GM18505 (cell line): ENCODE results near the gene DPYSL4.
"Not testable (repeated sequence)": the region's sequence is repeated elsewhere in the genome, so short reads cannot be mapped to it uniquely, and the experiment has no call there.

Source experiments
- ATAC-seq: cut with Tn5 transposase; IDR thresholded peaks from one replicate; pipeline ENCODE4 v1.9.1; 2021; ENCODE audit not compliant: unreplicated experiment
- POLR2A ChIP-seq: IDR thresholded peaks from 4 replicates; pipeline ENCODE4 v1.6.1; 2011; ENCODE audit warnings: borderline replicate concordance; ENCODE audit not compliant: insufficient read depth, insufficient read length; ENCODE audit errors: extremely low read depth

DPYSL4 gene

DNA sequence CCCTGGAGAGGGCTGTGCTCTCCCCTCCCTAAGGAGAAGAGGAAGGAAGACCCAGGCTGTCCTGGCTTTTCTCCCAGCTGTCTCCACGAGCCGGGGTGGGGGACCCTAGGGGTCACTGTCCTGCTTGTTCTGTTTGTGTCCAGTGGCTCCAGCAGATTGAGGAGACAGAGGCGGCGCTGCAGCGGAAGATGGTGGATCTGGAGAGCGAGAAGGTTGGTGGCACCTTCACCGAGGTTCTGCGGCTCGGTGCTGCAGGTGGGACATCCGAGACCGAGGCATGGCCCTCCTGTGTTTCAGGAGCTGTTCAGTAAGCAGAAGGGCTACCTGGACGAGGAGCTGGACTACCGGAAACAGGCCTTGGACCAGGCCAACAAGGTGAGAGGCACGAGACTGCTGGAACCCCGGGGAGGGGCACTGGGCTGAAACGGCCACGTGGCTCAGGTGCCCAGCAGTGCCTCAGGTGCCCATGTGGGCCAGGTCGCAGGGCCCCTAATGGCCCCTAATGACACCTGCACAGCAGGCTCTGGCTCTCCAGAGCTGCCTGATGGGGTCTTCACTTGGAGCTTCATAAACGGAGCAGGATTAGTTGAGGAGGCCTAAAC is 33.0 kb upstream of the DPYSL4 start:
- ATAC-seq: no peak
- TF ChIP-seq POLR2A: no peak

DNA sequence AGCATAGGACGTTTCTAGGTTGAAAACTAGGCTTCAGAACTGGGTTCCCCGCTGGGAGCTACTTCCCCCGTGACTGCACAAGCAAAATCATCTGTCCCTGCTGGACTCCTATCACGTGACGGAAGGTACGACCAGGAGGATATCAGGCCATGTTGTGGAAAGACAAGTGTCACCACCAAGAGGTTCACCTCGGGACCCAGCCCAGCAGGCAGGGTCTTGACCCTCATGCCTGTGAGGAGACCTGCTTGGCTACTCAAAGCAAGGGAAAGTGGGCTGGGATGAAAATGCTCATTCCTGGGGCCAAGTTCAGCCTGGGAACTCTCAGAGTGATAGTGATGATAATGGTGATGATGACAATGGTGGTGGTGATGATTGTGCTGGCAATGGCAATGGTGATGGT is 32.3 kb upstream of the DPYSL4 start:
- no peak for TF ChIP-seq POLR2A
- ATAC-seq: no peak

DNA sequence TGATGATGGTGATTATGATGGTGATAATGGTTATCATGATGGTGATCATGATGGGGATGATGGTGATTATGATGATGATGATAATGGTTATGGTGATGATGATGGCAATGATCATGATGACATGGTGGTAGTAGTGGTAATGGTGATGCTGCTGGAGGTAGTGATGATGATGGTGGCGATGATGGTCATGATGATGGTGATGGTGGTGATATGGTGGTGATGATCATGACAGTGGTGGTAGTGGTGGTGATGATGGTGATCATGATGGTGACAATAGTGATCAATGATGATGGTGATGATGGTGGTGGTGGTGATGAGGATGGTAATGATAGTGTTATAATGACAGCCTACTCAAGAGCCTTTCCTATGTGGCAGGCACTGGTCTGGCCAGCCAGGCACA is 31.8 kb upstream of the DPYSL4 start:
- TF ChIP-seq POLR2A: no peak
- ATAC-seq: no peak

DNA sequence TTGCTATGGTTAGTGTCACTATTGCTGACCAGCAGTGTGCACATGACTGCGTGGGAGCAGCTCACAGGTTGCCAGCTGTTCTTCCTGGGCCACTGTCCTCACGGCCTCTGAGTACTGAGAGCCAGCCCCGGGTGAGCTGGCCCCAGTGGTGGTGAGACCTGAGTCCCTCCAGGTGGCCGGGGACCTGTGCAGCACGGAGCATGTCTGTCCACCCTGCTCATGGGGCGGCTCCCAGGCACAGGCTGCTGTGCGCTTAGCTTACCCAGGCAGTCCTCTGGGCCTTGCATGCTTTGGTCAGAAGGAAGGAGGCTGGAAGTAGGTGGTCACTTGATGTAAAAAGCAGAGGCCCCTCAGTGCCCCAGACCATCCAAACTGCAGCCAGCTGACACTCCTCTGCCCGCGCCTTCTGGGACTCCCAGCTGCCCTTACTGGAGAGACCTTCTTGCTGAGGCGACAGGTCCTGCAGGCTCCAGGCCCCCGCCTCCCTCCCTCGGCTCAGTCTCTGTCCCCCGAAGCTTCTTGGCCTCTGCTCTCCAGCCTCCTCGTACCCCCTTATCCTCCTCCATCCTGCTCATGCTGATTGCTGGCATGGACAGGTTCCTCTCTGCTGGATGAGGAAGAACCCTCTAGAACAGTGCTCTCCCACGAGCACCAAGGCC is 30.9 kb upstream of the DPYSL4 start:
- TF ChIP-seq POLR2A: no peak
- no peak for ATAC-seq

DNA sequence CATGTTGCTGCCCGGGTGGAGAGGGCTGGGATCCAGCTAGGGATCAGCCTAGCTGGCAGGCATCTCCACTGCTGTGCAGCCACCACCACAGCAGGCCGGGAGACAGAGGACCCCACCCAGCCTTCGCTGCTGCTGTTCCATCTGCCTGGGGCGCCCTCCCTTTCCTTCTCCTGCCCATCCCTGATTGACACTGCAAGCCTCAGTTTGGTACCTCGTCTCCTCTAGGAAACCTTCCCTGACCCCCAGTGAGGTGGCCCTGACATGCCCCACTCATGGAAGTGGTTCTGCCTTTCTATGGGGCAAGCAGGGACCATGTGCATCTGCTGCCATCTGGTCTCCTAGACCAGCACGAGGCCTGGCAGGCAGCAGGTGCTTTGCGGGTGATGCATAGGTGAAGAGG is 30.4 kb upstream of the DPYSL4 start:
- ATAC-seq: no peak

DNA sequence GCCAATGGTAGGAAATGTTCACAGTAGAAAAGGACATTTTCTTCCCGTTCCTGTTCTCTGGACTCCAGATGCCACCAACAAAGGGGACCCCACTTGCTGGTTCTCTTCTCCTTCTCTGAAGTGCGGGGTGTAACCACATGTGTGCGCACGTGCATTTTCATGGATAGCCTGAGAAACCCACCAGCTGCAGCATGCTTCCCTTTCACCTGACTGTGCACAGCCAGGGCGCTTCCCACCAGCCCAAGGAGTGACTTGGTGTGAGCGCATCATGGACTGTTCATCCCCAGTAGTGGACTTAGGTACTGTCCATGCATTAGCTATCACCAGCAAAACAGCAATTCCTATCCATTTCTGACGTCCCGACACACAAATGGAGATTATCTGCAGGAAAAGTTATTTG is 29.6 kb upstream of the DPYSL4 start:
- TF ChIP-seq POLR2A: no peak
- ATAC-seq: no peak

More for the DNA sequence above, 30.4 kb upstream of the DPYSL4 start:
- no peak for TF ChIP-seq POLR2A

DNA sequence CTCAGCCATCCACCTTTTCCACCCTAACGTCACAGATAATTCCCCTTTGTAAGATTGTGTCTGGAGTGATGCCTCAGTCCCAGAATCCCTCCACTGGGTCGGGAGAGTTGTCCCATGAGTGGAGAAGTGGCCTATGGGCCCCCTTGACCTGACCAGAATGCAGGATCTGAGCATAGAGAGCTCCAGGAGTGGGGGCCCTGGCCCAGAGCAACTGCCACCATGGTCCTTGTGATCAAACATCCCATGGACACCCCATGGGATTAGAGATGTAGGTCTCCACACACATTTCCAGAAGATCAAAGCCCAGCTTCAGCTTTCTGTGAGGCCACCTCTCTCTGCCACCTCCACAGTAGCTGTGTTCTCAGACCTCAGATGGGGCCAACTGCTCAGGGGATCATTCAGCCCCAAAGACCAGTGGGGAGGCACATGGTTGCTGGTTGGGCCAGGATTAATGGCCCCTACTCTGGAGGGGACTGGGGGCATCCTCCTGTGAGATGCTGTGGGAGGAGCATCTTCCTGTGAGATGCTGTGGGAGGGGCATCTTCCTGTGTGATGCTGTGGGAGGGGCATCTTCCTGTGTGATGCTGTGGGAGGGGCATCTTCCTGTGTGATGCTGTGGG is 28.5 kb upstream of the DPYSL4 start:
- ATAC-seq: no peak
- no peak for TF ChIP-seq POLR2A

DNA sequence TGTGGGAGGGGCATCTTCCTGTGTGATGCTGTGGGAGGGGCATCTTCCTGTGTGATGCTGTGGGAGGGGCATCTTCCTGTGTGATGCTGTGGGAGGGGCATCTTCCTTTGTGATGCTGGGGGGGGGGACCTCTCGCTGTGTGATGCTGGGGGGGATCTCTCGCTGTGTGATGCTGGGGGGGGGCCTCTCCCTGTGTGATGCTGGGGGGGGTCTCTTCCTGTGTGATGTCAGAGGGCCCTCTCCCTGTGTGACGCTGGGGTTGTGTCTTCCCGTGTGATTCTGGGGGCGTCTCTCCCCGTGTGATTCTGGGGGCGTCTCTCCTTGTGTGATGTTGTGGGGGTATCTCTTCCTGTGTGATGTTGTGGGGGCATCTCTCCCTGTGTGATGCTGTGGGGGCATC is 27.9 kb upstream of the DPYSL4 start:
- ATAC-seq: no peak
- no peak for TF ChIP-seq POLR2A

DNA sequence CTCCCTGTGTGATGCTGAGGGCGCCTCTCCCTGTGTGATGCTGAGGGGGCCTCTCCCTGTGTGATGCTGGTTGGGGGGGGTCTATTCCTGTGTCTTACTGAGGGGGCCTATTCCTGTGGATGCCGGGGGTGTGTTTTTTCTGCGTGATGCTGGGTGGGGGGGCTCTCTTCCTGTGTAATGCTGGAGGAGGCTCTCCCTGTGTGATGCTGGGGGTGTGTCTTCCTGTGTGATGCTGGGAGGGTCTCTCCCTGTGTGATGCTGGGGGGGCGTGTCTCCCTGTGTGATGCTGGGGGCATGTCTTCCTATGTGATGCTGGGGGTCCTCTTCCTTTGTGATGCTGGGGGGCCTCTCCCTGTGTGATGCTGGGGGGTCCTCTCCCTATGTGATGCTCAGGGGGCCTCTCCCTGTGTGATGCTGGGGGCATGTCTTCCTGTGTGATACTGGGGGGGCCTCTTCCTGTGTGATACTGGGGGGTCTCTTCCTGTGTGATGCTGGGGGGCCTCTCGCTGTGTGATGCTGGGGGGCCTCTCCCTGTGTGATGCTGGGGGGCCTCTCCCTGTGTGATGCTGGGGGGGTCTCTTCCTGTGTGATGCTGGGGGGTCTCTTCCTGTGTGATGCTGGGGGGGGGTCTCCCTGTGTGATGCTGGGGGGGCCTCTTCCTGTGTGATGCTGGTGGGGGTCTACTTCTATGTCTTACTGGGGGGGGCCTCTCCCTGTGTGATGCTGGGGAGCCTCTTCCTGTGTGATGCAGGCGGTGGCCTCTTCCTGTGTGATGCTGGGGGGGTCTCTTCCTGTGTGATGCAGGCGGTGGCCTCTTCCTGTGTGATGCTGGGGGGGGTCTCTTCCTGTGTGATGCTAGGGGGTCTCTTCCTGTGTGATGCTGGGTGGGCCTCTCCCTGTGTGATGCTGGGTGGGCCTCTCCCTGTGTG is 27.2 kb upstream of the DPYSL4 start:
- ATAC-seq: not testable (repeated sequence)

DNA sequence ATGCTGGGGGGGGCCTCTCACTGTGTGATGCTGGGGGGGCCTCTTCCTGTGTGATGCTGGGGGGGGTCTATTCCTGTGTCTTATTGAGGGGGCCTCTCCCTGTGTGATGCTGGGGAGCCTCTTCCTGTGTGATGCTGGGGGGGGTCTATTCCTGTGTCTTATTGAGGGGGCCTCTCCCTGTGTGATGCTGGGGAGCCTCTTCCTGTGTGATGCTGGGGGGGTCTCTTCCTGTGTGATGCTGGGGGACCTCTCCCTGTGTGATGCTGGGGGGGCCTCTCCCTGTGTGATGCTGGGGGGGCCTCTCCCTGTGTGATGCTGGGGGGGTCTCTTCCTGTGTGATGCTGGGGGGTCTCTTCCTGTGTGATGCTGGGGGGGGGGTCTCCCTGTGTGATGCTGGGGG is 26.5 kb upstream of the DPYSL4 start:
- not testable (repeated sequence) for ATAC-seq

DNA sequence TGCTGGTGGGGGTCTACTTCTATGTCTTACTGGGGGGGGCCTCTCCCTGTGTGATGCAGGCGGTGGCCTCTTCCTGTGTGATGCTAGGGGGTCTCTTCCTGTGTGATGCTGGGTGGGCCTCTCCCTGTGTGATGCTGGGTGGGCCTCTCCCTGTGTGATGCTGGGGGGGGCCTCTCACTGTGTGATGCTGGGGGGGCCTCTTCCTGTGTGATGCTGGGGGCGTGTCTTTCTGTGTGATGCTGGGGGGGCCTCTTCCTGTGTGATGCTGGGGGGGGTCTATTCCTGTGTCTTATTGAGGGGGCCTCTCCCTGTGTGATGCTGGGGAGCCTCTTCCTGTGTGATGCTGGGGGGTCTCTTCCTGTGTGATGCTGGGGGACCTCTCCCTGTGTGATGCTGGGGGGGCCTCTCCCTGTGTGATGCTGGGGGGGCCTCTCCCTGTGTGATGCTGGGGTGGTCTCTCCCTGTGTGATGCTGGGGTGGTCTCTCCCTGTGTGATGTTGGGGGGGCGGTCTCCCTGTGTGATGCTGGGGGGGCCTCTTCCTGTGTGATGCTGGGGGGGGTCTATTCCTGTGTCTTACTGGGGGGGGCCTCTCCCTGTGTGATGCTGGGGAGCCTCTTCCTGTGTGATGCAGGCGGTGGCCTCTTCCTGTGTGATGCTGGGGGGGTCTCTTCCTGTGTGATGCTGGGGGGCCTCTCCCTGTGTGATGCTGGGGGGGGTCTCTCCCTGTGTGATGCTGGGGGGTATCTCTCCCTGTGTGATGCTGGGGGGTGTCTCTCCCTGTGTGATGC is 25.7 kb upstream of the DPYSL4 start:
- not testable (repeated sequence) for ATAC-seq

DNA sequence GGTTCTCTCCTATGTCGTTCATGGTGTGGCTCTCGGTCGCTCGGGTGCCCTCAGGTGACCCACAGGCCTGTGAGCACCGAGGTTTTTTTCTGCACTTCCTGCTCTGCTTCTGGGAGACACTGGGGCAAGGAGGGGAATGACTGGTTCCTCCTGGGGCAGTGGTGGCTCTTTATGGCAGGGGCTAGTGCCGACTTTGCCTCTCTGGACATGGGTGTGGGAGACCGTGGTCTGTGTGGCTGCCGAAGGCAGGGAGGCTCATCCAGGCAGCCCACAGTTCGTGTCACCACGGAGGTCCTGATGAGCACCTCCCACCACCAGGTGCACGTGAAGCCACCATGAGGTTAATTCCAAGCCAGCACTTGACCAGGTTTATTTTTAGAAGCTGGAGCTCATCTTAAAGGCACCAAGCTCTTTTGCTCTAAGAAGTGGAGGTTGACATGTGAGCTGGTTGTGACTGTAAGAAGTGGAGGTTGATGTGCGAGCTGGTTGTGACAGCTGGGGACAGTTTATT is 24.7 kb upstream of the DPYSL4 start:
- no peak for ATAC-seq
- TF ChIP-seq POLR2A: no peak

DNA sequence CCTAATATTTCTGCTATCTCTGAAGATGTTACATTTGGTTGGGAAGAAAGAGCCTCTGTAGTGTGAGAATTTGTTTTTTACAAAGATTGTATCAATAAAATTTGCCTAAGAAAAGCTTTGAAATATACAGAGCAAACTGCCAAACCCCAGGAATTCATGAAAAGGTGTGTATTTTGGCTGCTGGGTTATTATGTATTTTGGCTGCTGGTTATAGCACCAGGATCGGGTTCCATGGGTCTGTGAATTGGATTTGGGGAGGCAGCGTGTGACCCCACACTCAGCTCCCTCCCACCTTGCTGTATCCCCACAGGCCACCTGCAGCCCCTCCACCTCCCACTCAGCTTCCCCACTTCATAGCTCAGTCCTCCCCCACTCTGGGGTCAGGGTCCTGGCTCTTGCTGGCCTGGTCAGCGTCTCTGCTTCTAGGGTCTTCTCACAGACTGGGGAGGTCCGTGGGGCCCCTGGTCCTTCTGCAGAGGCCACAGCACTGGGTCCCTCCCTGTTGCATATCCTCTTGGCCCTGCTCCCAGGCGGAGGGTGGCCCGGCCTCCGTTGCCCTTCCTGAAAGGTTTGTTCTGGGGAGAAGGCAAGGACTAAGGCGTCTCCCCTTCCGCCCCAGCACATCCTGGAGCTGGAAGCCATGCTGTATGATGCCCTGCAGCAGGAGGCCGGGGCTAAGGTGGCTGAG is 24.0 kb upstream of the DPYSL4 start:
- ATAC-seq: no peak
- TF ChIP-seq POLR2A: no peak

DNA sequence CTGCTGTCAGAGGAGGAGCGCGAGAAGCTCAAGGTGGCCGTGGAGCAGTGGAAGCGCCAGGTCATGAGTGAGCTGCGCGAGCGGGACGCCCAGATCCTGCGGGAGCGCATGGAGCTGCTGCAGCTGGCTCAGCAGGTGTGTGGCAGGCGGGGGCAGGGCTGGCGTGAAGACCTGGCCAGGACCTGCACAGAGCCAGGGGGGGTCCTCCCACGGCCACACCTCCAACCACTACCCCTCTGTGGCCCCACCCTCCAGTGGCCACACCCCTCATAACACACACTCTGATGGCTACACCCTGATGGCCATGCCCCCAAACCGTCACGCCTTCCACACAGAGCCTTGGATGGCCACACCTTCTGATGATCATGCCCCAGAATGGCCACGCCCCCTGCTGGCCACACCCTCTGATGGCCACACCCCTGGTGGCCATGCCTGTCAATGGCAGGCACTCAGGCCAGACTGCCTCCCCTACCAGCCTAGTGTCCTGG is 23.4 kb upstream of the DPYSL4 start:
- peak; percentile 75 for ATAC-seq
- TF ChIP-seq POLR2A: no peak
